Gastrocnemius medialis (tissue), 4 donors: ENCODE data around the gene OR2A25. TPM values are rescaled to one million over a fixed set of nuclear protein-coding genes. Genes with fewer than 3 reads are reported as not detected.

Experiments
- ATAC-seq, 2 donors: fragments of 150-250 bp; one replicate each; pipeline ENCODE4 v1.9.1; 2016
- DNase-seq, 2 donors: peaks; one replicate each; pipeline ENCODE4 v3.0.0-alpha.2; 2019
- H3K27ac ChIP-seq, 4 donors: fragments of 200-600 bp; sonication (generic); 1 replicate in 1 of 4; 2 replicates in 3 of 4; pipeline ENCODE4 v1.5.1; 2016 to 2018; ENCODE audit warnings: mild to moderate bottlenecking in 2 of 4, moderate library complexity in 1 of 4
- H3K27me3 ChIP-seq, 3 donors: fragments of 200-600 bp; sonication (generic) in 2 of 3; 1 replicate in 1 of 3; 2 replicates in 2 of 3; pipeline versions ENCODE4 v1.5.1 to v1.6.0; 2016 to 2019; ENCODE audit warnings: mild to moderate bottlenecking in 1 of 3, moderate library complexity in 1 of 3
- H3K36me3 ChIP-seq, 2 donors: fragments of 200-600 bp; sonication (generic) in 1 of 2; one replicate each; pipeline ENCODE4 v1.5.1; 2017 to 2018
- H3K4me1 ChIP-seq, 2 donors: fragments of 200-600 bp; sonication (generic) in 1 of 2; one replicate each; pipeline ENCODE4 v1.5.1; 2016 to 2017; ENCODE audit warnings: mild to moderate bottlenecking in 2 of 2
- H3K4me3 ChIP-seq, 4 donors: fragments of 200-600 bp; sonication (generic) in 3 of 4; 1 replicate in 1 of 4; 2 replicates in 3 of 4; pipeline ENCODE4 v1.5.1; 2016 to 2019; ENCODE audit warnings: mild to moderate bottlenecking in 2 of 4
- H3K9me3 ChIP-seq, 3 donors: fragments of 200-600 bp; sonication (generic) in 2 of 3; 1 replicate in 1 of 3; 2 replicates in 2 of 3; pipeline ENCODE4 v1.5.1; 2016 to 2019
- POLR2A ChIP-seq, 2 donors: fragments of 450-650 bp; IDR thresholded peaks; one replicate each; pipeline ENCODE4 v1.6.1; 2017; ENCODE audit warnings: antibody characterized with exemption in 2 of 2, mild to moderate bottlenecking in 2 of 2, moderate library complexity in 2 of 2
- in situ Hi-C, 4 donors: fragments of 200-750 bp; cut with MboI; loops; one replicate each; pipeline versions ENCODE4 v1.15.0 to v1.8.0; 2017; ENCODE audit warnings: low sequenced_read_pairs in 4 of 4
- intact Hi-C: fragments of 100-400 bp; cut with DNase I; formaldehyde crosslinking; loops from one replicate; pipeline ENCODE4 v1.15.1; 2023; ENCODE audit warnings: low total_unique reads
- total RNA-seq, 4 donors: library from RNA; depleted of rRNA; stranded (reverse); fragments of >200 nt; gene quantifications; one replicate each; pipeline versions ENCODE4 v1.1.0 to v1.2.3, GENCODE V29; 2016
- TF ChIP-seq, protein P1 (sequence below), 5 experiments: fragments of 450-650 bp in 3 of 5; fragments of 200-600 bp in 2 of 5; sonication (generic) in 2 of 5; IDR thresholded peaks in 4 of 5; conservative IDR thresholded peaks in 1 of 5; 1 replicate in 4 of 5; 2 replicates in 1 of 5; pipeline ENCODE4 v1.5.1; 2016 to 2019; ENCODE audit warnings: antibody characterized with exemption in 5 of 5, mild to moderate bottlenecking in 3 of 5, moderate library complexity in 3 of 5

Gene OR2A25
- total RNA-seq, 4 donors from 2014 or later: not detected

DNA sequence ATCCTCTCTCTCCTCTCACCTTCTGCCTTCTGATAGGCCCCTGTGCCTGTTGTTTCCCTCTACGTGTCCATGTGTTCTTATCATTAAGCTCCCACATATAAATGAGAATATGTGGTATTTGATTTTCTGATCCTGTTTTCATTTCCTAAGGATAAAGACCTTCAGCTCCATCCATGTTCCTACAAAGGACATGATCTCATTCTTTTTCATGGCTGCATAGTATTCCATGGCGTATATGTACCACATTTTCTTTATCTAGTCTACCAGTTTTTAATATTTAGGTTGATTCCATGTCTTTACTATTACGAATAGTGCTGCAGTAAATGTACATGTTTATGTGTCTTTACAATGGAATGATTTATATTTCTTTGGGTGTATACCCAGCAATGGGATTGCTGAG lies 21.1 kb downstream of the OR2A25 start:
- Histone ChIP-seq H3K36me3 (no peaks in the 10 kb centered on the region), H3K4me1 (no peaks in the 10 kb centered on the region), H3K9me3 (no peaks in the 10 kb centered on the region), H3K4me3 (no peak overlapping the region), H3K27ac (no peak overlapping the region), H3K27me3 (no peaks in the 10 kb centered on the region)
- ATAC-seq: no peak
- no peak for TF ChIP-seq POLR2A (IDR thresholded peaks at IDR 0.05)
- TF ChIP-seq, protein P1, sequence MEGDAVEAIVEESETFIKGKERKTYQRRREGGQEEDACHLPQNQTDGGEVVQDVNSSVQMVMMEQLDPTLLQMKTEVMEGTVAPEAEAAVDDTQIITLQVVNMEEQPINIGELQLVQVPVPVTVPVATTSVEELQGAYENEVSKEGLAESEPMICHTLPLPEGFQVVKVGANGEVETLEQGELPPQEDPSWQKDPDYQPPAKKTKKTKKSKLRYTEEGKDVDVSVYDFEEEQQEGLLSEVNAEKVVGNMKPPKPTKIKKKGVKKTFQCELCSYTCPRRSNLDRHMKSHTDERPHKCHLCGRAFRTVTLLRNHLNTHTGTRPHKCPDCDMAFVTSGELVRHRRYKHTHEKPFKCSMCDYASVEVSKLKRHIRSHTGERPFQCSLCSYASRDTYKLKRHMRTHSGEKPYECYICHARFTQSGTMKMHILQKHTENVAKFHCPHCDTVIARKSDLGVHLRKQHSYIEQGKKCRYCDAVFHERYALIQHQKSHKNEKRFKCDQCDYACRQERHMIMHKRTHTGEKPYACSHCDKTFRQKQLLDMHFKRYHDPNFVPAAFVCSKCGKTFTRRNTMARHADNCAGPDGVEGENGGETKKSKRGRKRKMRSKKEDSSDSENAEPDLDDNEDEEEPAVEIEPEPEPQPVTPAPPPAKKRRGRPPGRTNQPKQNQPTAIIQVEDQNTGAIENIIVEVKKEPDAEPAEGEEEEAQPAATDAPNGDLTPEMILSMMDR (IDR thresholded peaks at IDR 0.05 in 4 of 5, conservative IDR thresholded peaks at IDR 0.05 in 1 of 5): no peak
- in situ Hi-C loops: no loop called here
- intact Hi-C loops: no loop called here
- no peak for DNase-seq

DNA sequence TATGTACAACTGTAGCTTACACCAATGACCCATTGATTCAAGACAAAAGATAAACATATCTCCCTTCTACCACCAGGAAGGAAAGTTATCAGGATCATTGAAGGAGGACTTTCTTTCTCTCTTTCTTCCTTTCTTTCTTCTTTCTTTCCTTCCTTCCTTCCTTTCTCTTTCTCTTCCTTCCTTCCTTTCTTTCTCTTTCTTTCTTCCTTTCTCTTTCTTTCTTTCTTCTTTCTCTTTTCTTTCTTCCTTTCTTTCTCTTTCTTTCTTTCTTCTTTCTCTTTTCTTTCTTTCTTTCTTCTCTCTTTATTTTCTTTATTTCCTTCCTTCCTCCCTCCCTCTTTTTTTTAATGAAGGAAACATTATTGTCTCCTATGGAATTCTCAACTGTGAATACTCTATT lies 29.2 kb downstream of the OR2A25 start:
- no peak overlapping the region for H3K4me3 ChIP-seq
- H3K27ac ChIP-seq: no peak overlapping the region
- no peaks in the 10 kb centered on the region for H3K4me1 ChIP-seq
- ATAC-seq (no peak), DNase-seq (no peak)
- TF ChIP-seq, protein P1 (IDR thresholded peaks at IDR 0.05 in 4 of 5, conservative IDR thresholded peaks at IDR 0.05 in 1 of 5): no peak
- no peak for TF ChIP-seq POLR2A (IDR thresholded peaks at IDR 0.05)
- no peaks in the 10 kb centered on the region for H3K36me3 ChIP-seq
- H3K9me3 ChIP-seq: no peaks in the 10 kb centered on the region
- in situ Hi-C loops: no loop called here
- intact Hi-C loops: no loop called here
- H3K27me3 ChIP-seq: no peaks in the 10 kb centered on the region

DNA sequence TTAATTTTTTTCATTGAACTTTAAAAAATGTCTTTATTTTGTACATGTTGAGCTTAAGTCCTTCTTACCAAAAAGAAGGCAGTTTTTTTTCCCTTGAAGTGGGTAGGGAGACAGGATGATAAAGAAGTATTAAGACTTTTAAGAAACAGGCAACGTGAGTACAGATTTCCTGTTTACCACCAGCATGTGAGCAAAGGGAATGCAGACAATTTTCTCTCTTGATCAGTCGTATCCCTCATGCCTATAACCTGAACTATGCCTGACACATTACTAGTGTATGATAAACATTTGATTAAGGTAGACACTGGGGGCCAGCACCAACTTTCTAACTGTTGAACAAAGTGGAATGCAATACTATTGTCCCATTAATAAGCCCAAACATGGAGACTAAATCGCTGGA lies 31.0 kb downstream of the OR2A25 start:
- no peaks in the 10 kb centered on the region for H3K36me3 ChIP-seq
- TF ChIP-seq, protein P1 (IDR thresholded peaks at IDR 0.05 in 4 of 5, conservative IDR thresholded peaks at IDR 0.05 in 1 of 5): no peak
- no peak for TF ChIP-seq POLR2A (IDR thresholded peaks at IDR 0.05)
- H3K9me3 ChIP-seq: no peaks in the 10 kb centered on the region
- no peak for ATAC-seq
- in situ Hi-C loops: no loop called here
- H3K27me3 ChIP-seq: no peaks in the 10 kb centered on the region
- DNase-seq: no peak
- intact Hi-C loops: no loop called here
- H3K27ac ChIP-seq: no peak overlapping the region
- no peak overlapping the region for H3K4me3 ChIP-seq
- H3K4me1 ChIP-seq: no peaks in the 10 kb centered on the region

DNA sequence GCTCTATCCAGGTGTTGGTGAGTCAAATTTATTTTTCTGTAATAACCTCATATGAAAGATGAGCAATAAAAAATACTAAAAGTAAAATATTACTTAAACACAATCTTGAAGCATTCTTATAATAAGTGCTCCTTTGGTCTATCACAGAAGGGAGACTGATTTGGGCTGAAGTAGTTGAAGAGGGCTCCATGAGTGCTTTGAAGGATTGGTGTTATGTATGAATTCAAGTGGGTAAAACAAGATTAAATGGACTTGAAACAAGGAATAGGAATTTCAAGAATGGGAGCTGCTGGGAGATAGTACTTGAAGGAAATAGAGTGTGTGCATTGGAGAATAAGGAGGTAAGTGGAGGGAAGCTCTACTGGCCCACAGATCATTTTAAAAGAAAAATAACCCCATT lies 32.4 kb downstream of the OR2A25 start:
- no peak for TF ChIP-seq POLR2A (IDR thresholded peaks at IDR 0.05)
- TF ChIP-seq, protein P1 (IDR thresholded peaks at IDR 0.05 in 4 of 5, conservative IDR thresholded peaks at IDR 0.05 in 1 of 5): no peak
- ATAC-seq: no peak
- Histone ChIP-seq H3K4me3 (no peak overlapping the region), H3K27ac (no peak overlapping the region), H3K36me3 (no peaks in the 10 kb centered on the region), H3K27me3 (no peaks in the 10 kb centered on the region), H3K9me3 (no peaks in the 10 kb centered on the region), H3K4me1 (no peaks in the 10 kb centered on the region)
- no peak for DNase-seq
- in situ Hi-C loops: no loop called here
- intact Hi-C loops: no loop called here

DNA sequence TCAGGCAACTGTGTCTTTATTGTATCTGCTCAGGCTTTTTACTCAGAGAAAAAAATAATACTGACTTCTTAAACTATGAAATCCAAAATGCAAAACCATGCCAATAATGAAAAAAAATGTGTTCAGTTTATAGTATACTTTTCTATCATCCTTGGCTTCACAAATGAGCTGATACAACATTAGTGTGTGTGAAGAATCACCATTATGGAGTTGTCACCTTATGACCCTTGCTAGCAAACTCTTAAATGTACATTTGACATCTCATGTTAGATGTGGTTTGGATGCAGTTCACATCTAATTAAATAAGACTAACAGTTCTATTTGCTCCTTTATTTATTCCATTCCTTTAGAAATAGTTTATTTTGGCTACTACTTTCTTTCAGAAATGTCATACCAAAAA lies 35.6 kb downstream of the OR2A25 start:
- H3K27me3 ChIP-seq: no peaks in the 10 kb centered on the region
- H3K27ac ChIP-seq: no peak overlapping the region
- ATAC-seq (no peak), DNase-seq (no peak)
- H3K36me3 ChIP-seq: no peaks in the 10 kb centered on the region
- H3K4me1 ChIP-seq: no peaks in the 10 kb centered on the region
- TF ChIP-seq, protein P1 (IDR thresholded peaks at IDR 0.05 in 4 of 5, conservative IDR thresholded peaks at IDR 0.05 in 1 of 5): no peak
- no peak for TF ChIP-seq POLR2A (IDR thresholded peaks at IDR 0.05)
- no peak overlapping the region for H3K4me3 ChIP-seq
- in situ Hi-C loops (no loop called here), intact Hi-C loops (no loop called here)
- no peaks in the 10 kb centered on the region for H3K9me3 ChIP-seq
